GM18858 (cell line): Measurements from ENCODE around the gene ADRA2B.
"Not testable (repeated sequence)": the region's sequence is repeated elsewhere in the genome, so short reads cannot be mapped to it uniquely, and the experiment has no call there.

Experiments used
- ATAC-seq: cut with Tn5 transposase; IDR thresholded peaks from one replicate; pipeline ENCODE4 v1.9.1; 2021; ENCODE audit not compliant: unreplicated experiment

The ADRA2B gene

DNA sequence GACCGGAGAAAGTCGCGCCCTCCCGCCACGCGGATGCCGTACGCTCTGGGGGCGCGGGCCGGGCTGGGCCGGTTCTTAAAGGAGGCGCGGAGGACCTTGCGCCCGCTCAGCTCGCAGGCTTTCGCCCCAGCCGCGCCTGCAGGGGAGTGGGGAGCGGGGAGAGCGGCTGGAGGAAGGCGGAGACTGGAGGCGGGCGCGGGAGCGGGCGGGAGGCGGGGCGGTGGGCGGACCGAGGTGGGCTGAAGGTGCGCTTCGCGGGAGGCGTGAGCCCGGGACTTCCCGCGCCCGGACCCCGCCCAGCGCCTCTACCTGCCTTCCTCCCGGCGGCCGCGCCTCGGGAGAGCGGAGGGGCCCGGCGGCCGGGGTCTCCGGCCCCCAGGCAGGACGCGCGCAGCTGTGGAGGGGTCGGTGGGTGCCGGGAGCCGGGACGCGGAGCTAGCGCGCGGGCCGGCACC lies at the start of gene ADRA2B:
Gene ADRA2B, minus strand, starts transcription at position 148 of the 455 bp plus-strand sequence. CDS start 422 bp downstream, outside the sequence.
- peak; percentile 37 for ATAC-seq

GRCh38 chr2:96164459-96165184 lies 48.3 kb upstream of the ADRA2B start:
- peak; percentile 69 for ATAC-seq

DNA sequence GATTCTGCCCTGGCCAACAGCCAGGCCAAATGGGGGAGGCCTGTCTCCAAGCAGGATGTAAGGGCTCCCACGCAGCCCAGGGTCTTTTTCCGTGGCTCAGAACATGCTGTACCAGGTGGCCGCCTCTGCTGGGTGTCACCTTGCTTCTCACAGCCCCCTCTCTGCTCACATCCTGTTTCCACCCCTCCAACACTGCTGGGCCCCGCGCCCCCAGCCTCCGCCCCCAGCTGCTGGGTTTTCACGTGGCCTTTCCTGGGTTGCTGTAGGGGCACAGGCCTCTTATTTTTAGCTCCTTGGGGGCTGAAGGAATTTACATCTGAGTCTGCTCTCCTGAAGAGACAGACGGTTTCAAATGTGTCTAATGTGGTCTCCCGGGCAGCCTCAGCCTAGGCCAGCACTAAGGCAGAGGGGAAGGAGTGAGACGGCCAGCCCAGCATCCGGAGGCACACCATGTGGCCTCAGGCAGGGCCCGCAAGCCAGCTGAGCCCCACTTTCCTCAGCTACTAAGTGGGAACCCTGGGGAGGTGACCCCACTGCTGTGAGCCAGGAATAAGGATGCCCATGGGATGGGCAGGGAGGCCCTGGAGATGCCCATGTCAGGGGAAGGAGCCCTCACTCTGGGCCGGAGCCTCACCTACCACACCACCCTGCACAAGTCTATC lies 47.5 kb upstream of the ADRA2B start:
- peak; percentile 34 for ATAC-seq

GRCh38 chr2:96163415-96163767 lies 47.0 kb upstream of the ADRA2B start:
- peak; percentile 16 for ATAC-seq

GRCh38 chr2:96161898-96162297 lies 45.5 kb upstream of the ADRA2B start:
- no peak for ATAC-seq

GRCh38 chr2:96160366-96160765 lies 44.0 kb upstream of the ADRA2B start:
- ATAC-seq = not testable (repeated sequence)

GRCh38 chr2:96159084-96159830 lies 42.9 kb upstream of the ADRA2B start:
- no peak for ATAC-seq

DNA sequence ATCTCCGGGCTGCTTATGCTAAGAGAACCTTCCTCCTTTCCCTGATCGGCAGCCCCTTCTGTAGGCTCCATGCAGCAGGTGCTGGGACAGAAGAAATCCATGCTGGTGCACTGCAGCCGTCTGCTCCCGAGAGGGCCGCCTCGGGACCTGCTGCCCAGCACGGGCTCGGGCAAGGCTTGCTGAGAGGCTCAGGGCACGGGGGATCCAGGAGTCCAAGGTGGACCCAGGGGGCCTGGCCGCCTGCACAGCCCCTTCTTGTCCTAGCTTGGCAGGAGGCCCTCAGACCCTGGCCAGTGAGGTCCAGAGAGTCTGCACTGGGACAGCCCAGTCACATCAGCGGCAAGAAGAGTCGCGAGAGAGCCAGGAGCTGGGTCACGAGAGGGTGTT lies 42.2 kb upstream of the ADRA2B start:
- ATAC-seq = no peak

DNA sequence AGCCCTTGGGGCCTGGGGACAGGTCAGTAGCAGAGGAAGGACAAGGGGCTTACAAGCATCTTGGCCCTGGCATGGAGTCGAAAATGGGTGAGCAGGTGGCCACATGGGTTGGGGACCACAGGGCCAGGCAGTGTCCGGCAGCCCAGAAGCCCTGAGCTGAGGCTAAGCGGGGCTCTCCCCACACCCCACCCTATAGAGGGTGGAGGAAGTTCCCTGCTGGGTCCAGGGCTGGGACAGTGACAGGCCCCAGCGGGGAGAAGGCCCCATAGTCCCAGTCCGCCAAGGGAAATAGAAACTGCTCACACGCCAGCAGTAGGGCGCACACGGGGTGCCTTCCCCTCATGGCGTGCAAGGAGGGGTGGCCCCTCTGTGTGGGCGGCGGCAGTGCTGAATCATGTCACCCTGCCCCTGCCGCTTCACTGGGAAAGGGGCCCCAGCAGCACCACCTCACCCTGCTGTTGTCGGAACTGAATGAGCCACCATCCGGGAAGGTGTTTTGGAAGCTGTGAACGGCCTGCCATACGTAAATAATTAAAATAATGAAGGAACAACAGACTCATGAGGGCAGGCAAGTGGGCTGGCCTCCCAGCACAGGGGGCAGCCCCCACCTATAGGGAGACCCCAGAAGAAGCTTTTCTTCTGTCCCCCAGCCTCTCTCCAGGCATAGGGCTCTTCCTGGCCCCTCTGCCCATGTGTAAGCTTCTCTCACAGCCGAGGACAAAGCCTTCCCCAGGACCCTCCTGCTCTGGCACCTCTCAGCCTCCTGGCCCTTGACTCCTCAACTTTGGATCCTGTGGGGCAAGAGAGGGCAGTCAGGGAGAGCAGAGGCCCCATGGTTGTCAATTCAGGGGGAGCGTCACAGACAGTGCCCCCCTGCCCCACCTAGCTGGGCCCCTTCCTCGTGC lies 41.5 kb upstream of the ADRA2B start:
- peak; percentile 48 for ATAC-seq

- no peak for ATAC-seq
Measured at GRCh38 chr2:96156926-96157648, 40.7 kb upstream of the ADRA2B start.

DNA sequence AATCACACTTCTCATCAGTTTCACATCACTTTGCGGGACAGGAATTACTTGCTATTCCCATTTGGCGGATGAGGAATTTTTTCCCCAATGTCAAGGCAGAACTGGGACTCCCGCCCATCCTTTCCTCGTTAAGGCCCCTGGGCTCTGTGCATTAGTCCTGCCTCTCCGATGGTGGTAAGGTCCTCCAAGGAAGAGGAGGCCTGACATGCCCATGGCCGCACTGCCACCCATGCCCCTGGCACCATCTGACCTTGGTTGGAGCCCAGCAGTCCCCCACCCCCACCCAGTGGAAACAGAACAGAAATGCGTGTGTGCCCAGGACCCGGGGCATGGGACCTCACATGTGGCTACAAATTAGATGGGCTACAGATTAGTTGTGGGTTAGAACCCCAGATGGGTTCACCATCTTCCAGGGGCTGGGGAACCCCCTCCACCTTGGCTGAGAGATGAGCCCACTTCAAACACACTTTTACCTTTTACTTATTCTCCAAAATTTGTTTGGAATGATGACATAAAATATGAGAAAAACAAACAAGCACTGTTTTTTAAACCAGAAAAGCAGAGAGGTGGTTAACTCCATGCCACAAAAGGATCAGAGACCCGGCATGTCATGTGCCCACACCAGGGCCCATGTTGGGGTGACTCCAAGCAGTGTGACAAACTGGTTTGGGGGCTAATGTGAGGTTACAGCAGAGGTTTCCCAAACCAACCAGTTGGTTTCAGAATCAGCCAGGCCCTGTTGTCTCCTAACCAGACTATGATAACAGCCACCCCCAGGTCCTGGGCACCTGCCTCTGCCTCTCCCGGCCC lies 39.8 kb upstream of the ADRA2B start:
- no peak for ATAC-seq

- no peak for ATAC-seq
Measured at GRCh38 chr2:96154506-96155380, 38.4 kb upstream of the ADRA2B start.

DNA sequence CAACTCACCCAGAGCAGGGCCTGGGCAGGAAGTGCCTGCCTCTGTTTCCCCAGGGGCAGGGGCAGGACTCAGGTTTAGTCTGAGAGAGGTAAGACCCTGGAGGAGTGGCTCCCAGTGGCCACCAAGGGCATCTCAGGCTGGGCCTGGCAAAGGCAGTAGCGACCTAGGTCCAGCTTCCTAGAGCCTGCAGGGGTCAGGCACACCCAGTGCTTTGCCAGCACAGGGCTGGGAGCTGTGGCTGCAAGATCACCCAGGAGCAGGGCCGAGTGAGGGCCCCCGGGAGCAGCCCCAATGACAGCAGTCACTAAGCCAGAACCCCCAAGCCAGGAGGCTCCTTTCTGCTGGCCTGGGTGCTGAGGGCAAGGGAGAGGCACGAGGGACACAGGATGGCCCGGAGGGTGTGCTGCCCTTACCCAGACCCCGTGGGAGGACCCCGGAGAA lies 37.6 kb upstream of the ADRA2B start:
- ATAC-seq = no peak

GRCh38 chr2:96153291-96153713 lies 36.9 kb upstream of the ADRA2B start:
- no peak for ATAC-seq

- no peak for ATAC-seq
Measured at GRCh38 chr2:96152304-96153161, 36.2 kb upstream of the ADRA2B start.

DNA sequence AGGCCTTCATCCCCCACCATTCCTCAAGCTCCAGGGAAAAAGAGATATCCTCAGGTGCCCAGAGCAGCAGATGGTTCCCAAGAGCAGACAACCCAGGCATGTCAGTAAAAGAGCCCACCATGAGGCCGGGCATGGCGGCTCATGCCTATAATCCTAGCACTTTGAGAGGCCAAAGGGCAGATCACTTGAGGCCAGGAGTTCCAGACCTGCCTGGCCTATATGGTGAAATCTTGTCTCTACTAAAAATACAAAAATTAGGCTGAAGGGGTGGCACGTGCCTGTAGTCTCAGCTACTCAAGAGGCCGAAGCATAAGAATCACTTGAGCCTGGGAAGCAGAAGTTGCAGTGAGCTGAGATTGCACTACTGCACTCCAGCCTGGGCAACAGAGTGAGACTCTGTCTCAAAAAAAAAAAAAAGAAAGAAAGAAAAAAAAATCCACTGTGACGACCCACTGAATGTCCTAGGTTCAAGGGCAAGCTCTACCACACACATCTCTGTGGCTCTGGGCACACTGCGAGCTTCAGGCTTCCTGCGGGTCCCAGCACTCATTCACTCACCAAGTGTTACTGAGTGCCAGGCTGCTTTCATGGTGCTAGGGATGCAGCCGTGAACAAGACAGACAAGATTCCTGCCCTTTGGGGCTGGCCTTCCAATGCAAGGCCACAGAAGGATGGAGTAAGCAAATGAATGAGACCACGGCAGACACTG lies 35.4 kb upstream of the ADRA2B start:
- ATAC-seq = no peak
